Lower lobe of right lung (tissue), 2 donors: ENCODE data around the gene ACRBP. TPM values are rescaled to one million over a fixed set of nuclear protein-coding genes. Genes with fewer than 3 reads are reported as not detected.

ENCODE experiments used
- ATAC-seq, 2 donors: fragments of 200-7000 bp; cut with Tn5 transposase; one replicate each; pipeline ENCODE4 v1.9.1; 2020 to 2022; ENCODE audit warnings: mild to moderate bottlenecking in 2 of 2, moderate library complexity in 2 of 2
- DNase-seq: peaks from one replicate; pipeline ENCODE4 v3.0.0-alpha.2; 2020
- H3K27ac ChIP-seq: fragments of 200-600 bp; one replicate; pipeline ENCODE4 v1.8.0; 2022
- H3K27me3 ChIP-seq: fragments of 200-600 bp; one replicate; pipeline ENCODE4 v1.8.0; 2022; ENCODE audit warnings: low read depth
- H3K36me3 ChIP-seq: fragments of 200-600 bp; one replicate; pipeline ENCODE4 v1.8.0; 2022; ENCODE audit warnings: mild to moderate bottlenecking
- H3K4me1 ChIP-seq: fragments of 200-600 bp; one replicate; pipeline ENCODE4 v1.8.0; 2022
- H3K4me3 ChIP-seq: fragments of 200-600 bp; one replicate; pipeline ENCODE4 v1.8.0; 2022; ENCODE audit warnings: mild to moderate bottlenecking
- H3K9me3 ChIP-seq: fragments of 200-600 bp; one replicate; pipeline ENCODE4 v1.8.0; 2022
- CTCF ChIP-seq: fragments of 200-600 bp; IDR thresholded peaks from one replicate; pipeline ENCODE4 v1.8.0; 2022; ENCODE audit warnings: antibody characterized with exemption, mild to moderate bottlenecking
- intact Hi-C: fragments of 100-400 bp; cut with DNase I; formaldehyde crosslinking; loops from one replicate; pipeline ENCODE4 v1.11.0; 2022
- total RNA-seq: library from RNA; stranded (reverse); fragmentation: NEBNext Ultra II Directional; extraction: Animal tissue kit (Norgen Biotek cat#: 25700); gene quantifications from one replicate; pipeline ENCODE4 v1.2.1, GENCODE V29; 2021
- donor health status: DM: no; HTN: yes; CAD: no; lungs with severe emphysema.

Gene ACRBP
- total RNA-seq, 1 donor from 2014 or later = 7.2 TPM

GRCh38 chr12:6635375-6635855 lies 11.8 kb downstream of the ACRBP start:
- peak overlapping the region; percentile 60 for H3K27ac ChIP-seq
- DNase-seq = no peak
- no peaks in the 10 kb centered on the region for H3K9me3 ChIP-seq
- intact Hi-C loops = no loop called here
- ATAC-seq = peak; percentile 24 to 48
- peaks cover 15% of the 10 kb centered on the region for H3K4me1 ChIP-seq
- H3K4me3 ChIP-seq = peak overlapping the region; percentile 7
- H3K36me3 ChIP-seq = no peaks in the 10 kb centered on the region
- H3K27me3 ChIP-seq = no peaks in the 10 kb centered on the region
- TF ChIP-seq CTCF = no peak

- ATAC-seq (peak; percentile 33 to 47), DNase-seq (no peak)
- intact Hi-C loops = no loop called here
- H3K4me3 ChIP-seq = peak overlapping the region; percentile 19
- no peak for TF ChIP-seq CTCF
- no peaks in the 10 kb centered on the region for H3K27me3 ChIP-seq
- no peaks in the 10 kb centered on the region for H3K9me3 ChIP-seq
- H3K4me1 ChIP-seq = peaks cover 10% of the 10 kb centered on the region
- H3K27ac ChIP-seq = peak overlapping the region; percentile 41
- no peaks in the 10 kb centered on the region for H3K36me3 ChIP-seq
Observed at GRCh38 chr12:6632026-6632983, 14.9 kb downstream of the ACRBP start.

- H3K9me3 ChIP-seq = no peaks in the 10 kb centered on the region
- peak overlapping the region; percentile 17 for H3K4me3 ChIP-seq
- peaks cover 10% of the 10 kb centered on the region for H3K4me1 ChIP-seq
- no peak for TF ChIP-seq CTCF
- H3K27ac ChIP-seq = peak overlapping the region; percentile 41
- intact Hi-C loops = no loop called here
- DNase-seq (no peak), ATAC-seq (no peak)
- H3K36me3 ChIP-seq = no peaks in the 10 kb centered on the region
- no peaks in the 10 kb centered on the region for H3K27me3 ChIP-seq
Observed at GRCh38 chr12:6631549-6631961, 15.7 kb downstream of the ACRBP start.

- no peak for TF ChIP-seq CTCF
- Histone ChIP-seq H3K36me3 (no peaks in the 10 kb centered on the region), H3K27ac (no peak overlapping the region), H3K4me1 (peaks cover 6% of the 10 kb centered on the region), H3K4me3 (peak overlapping the region; percentile 17), H3K9me3 (no peaks in the 10 kb centered on the region), H3K27me3 (no peaks in the 10 kb centered on the region)
- intact Hi-C loops = no loop called here
- DNase-seq (no peak), ATAC-seq (no peak)
Observed at GRCh38 chr12:6630736-6631135, 16.5 kb downstream of the ACRBP start.

GRCh38 chr12:6627616-6628015 lies 19.6 kb downstream of the ACRBP start:
- Histone ChIP-seq H3K27ac (no peak overlapping the region), H3K4me1 (peaks cover 6% of the 10 kb centered on the region), H3K9me3 (no peaks in the 10 kb centered on the region), H3K36me3 (no peaks in the 10 kb centered on the region), H3K4me3 (peak overlapping the region; percentile 47), H3K27me3 (no peaks in the 10 kb centered on the region)
- no peak for TF ChIP-seq CTCF
- intact Hi-C loops = no loop called here
- peak; percentile 53 to 85 for ATAC-seq
- no peak for DNase-seq
